HG02571 (cell line): ENCODE results near the gene INSIG2.

Experiments used
- ATAC-seq: cut with Tn5 transposase; IDR thresholded peaks from one replicate; pipeline ENCODE4 v1.9.1; 2021; ENCODE audit warnings: mild to moderate bottlenecking, moderate library complexity; ENCODE audit not compliant: unreplicated experiment

INSIG2 gene

DNA sequence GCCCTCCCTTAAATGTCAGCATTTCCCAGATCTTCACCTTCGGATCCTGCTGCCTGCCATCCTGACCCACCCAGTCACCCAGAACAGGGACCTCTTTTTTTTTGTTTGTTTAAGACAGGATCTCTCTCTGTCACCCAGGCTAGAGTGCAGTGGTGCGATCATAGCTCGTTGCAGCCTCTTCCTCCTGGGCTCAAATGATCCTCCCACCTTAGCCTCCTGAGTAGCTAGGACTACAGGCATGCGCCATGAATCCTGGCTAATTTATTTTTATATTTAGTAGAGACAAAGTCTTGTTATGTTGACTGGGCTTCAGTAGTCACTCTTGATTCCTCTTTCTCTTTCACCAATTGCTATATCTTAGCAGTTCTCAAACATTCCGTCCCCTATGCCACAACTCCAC is 39.0 kb downstream of the INSIG2 start:
- ATAC-seq: no peak

DNA sequence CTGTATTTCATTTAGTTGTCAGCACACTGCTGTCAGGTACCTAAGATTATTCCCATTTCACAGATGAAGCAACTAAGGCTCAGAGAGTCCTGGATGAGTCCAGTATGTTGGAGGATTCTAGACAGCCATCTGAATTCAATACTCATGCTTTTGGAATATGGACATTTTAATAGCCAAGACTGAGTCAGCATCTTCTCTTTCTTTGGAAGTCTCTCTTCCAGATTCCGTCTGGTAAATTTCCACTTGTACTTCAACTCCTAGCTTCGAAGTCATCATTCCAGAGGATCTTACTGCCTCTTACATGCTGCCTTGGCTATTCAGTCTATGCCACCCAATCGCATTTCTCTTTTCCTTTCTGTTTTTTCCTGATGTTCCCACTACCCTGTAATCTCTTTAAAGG is 40.6 kb downstream of the INSIG2 start:
- ATAC-seq: no peak

DNA sequence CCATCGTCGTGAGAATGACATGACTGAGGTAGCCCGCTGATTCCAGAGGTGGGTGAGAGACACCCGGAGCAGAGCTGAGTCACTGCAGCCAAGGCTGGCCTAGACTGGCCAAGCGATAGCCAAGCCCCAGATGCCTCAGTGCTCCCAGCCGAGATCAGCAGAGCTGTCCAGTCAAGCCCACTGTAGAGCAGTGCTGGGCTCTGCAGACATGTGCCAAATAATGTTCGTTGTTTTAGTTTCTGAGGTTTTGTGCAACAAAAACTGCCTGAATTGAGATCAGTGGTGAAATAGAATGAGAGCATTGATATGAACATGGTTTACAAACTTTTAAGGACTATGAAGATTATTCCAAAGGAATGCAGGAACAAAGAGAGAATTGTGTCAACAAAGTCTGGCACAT is 42.1 kb downstream of the INSIG2 start:
- ATAC-seq: no peak

DNA sequence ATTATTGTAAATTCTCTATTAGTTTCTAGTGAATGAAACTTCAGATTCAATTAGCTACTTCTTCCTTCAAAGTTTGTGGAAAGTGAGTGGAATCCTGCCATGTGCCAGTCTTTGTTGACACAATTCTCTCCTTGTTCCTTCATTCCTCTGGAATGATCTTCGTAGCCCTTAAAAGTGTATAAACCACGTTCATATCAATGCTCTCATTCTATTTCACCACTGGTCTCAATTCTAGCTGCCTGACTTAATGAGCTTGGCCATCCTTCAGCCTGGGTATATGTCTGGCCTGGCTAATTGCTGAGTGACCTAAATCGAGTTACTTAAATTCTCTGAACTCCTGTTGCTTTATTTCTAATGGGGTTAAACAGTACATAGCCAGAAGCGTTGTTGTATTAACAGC is 43.5 kb downstream of the INSIG2 start:
- ATAC-seq: no peak

DNA sequence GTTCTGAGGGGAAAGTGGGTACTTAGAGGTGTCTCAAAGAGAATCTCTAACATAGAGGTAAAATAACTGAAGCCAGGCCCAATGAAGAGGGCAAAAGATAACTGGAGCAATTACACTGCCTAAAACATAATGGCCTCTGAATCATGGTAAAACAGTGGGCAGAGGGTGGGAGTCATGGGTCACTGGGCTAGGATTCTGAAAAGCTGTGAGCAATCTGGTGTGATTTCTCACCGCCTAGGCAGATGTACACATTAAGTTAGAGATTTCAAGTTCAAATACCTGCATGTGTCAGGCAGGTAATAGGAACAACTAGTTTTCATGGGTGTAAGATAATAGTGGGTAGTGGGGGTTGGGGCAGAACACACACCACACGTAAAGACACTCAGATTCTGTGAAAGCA is 45.6 kb downstream of the INSIG2 start:
- no peak for ATAC-seq

DNA sequence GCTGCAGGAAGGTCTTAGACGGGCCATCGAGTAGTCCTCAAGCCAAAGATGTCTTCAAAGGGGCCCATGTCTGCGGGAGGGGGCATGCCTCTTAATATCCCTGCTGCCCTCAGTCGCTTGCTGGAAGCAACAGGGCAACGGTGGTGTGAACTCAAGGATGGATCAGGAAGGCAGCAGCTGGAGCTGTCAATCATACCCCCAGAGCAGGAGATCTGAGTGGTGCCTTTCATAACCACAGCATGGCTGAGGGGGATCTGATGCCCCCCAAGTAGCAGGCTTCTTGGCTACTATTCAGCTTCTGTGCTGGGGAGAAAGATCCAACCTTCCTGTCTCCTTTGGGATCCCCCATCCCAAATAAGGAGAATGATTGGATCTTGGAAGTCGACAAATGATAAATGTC is 46.4 kb downstream of the INSIG2 start:
- no peak for ATAC-seq

DNA sequence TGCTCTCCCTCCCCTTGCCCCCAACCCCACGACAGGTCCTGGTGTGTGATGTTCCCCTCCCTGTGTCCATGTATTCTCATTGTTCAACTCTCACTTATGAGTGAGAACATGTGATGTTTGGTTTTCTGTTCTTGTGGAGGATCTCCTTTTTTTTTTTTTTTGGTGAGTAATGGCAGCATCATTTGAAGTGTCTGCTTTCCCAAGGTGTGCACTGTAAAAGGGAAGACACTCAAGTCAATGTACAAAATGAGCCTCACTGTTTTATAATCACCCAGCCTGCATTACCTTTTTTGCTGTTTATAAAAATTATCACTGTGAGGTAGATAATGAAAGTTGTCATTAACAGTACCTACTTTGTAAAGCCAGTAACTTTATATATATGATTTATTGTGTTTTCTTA is 56.9 kb downstream of the INSIG2 start:
- ATAC-seq: no peak

DNA sequence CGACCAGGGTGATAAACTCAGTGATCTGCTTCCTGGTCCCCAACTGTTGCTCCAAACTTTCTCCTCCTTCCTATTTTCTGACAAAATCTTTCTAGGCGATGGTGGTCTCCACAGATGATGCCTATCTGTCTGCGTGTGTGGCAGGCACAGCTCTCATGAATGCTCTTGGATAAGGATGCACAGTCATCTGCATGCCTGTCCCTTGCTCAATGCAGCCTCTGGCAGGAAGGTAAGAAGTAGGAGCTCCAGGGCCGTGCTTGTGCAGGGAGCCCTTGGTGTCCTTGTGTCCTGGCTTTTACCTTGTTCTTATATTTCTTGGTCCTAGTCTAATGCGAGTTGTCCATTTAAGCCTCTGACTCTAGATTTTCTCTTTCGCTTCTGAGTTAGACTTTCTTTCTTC is 57.5 kb downstream of the INSIG2 start:
- no peak for ATAC-seq

DNA sequence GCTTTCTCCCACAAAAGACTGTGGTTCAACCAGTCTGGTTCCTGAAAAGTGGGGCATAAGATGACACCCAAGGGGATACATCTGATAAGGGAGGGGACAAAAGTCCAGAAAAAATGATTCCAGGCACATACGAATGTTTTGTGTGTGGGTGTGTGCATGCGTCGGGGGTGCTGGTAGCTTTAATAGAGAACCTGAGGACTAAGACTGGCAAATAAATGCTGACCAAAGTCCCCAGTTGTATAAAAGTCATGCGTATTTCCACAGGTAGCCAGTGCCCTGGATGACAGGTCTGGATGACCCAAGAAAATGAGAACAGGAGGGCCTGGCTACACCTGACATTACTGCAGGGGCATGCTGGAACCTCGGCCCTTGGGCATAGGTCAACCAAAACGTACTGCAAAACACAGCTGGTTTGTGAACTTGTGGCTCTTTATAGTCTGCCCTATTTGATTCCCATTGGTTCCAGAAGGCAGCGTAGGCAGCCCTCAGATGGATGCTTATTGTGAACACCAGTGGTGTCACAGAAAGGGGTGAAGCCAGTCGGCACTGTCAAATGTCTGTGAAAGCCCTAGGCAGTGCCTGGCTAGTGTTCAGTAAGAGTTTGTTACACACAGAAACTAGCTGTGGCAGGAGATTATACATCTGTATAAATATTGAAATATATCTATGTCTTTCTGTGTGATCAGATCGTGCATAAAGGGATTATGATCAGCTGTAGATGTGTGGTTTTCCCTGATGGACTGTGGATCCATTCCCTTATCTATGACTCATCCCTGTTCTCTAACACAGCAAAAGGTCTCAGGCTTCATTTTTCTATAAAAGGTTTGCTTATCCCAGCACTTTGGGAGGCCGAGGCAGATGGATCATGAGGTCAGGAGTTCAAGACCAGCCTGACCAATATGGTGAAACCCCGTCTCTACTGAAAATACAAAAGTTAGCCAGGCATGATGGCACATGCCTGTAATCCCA is 58.3 kb downstream of the INSIG2 start:
- ATAC-seq: no peak

DNA sequence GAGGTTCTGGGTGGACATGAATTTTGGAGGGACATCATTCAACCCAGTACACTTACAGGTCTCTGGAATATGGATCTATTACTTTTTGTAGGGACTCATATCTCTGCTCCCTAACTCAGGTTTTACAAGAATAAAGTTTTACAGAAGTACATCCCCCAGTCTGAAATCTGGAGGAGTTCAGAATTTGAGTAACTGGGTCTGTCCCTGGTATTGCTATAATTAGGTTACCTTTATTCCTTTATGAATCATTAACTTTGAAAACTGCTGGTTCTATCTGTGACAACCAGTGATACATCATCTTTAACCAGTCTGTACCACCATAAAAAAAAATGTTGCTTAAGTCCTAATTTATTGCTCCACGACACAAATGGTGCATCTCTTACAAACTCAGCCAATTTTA is 59.9 kb downstream of the INSIG2 start:
- ATAC-seq: peak; percentile 75

DNA sequence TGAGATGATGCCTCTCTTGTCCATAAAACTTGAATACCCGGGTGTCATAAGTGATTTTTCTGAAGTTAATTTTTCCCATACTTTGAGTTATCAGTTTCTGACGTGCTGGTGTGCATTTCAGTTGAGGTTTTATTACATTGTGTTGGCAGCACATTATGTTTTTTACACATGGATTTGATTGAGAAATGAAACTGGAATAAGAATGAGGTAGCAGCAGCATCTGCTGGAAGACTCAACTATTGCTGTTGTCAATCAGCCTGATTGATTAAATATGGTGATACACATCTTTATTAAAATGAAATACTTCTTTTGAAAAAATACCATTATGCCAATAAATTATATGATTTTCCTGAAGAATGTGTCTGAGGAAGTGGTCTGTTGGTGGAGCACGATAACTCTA is 60.5 kb downstream of the INSIG2 start:
- ATAC-seq: no peak

DNA sequence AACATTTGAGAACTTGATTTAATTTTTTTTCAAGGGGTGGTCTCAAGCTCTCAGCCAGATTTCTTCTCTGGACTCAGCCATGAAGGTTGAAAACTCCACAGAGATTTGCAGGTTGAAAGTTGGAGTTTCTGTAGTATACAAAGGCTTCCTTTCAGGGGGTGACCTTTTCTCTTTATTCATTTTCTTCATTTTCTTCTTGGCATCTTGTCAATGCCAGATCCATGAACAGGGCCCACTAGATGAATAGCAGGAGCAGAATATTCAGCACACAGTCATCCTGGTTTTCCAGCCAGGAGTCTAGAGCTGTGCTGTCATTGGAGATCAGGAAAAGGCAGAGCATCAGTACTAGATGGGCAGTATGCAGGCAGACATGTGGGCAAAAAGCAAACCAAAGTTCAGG is 62.0 kb downstream of the INSIG2 start:
- no peak for ATAC-seq

DNA sequence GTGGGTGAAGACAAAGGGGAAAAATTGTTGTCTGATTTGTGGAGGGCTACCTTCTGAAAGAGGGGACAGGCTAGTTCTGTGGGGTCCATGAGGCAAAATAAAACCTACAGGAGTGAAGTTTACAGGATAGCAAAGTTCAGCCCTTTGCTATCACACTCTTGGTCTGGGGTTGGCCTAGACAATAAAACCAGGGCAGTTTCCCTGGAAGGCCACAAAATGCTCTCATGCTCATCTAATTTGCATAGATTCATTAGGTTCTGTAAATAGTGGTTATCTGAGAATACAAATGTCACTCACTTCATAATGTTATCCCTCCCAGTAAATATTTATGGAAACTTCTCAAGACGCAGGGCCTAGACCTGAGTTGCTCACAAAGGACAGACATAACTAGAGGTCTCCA is 63.6 kb downstream of the INSIG2 start:
- ATAC-seq: no peak

DNA sequence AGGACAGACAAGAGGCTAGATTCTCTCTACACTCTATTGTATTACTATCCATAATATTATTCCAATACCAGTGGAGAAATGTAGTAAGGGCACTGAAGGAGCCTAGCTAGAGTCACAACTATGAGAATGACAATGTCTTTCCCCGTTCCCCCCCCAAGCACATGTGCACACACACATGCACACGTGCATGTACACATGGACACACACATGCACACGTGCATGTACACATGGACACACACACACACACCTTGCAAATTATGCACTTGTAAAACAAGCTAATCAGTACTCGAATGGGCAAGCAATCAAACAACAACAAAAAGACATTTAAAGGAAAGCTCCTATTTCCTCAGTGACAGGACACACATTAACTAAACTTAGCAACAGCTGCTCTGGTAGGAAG is 65.2 kb downstream of the INSIG2 start:
- no peak for ATAC-seq

DNA sequence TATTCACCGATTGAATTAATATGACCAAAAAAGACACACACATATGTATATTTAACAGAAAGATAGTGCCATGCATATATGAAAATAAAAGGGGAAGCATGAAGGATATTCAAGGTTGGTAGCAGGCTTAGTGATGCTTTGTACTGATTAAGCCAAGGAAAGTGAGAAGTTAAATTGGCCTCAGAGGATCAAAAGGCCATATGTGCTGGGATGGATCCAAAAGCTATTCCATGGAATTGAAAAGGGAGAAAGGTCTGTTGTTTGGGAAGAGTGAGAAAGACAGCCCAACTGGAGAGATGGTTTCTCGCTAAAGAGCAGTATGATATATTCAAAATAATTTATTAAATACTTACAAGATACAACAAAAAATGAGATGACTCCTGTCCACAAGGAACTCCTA is 65.9 kb downstream of the INSIG2 start:
- ATAC-seq: no peak
